ENCODE data around the gene CCNL2. TPM values are rescaled to one million over a fixed set of nuclear protein-coding genes. Genes with fewer than 3 reads are reported as not detected.

Gene CCNL2
- total RNA-seq, 1 experiment from 2014 or later: 173 TPM

- peak overlapping the region; percentile 72 for H3K9ac ChIP-seq (ENCODE audit: extremely low read depth, insufficient read length, low read length)
- H2AFZ ChIP-seq (ENCODE audit: low read length): no peak overlapping the region
- no peaks in the 10 kb centered on the region for H3K9me3 ChIP-seq (ENCODE audit: control insufficient read depth, low read depth, low read length)
- no peak overlapping the region for H3K4ac ChIP-seq (ENCODE audit: low read depth, low read length)
- no peak for TF ChIP-seq CTCF (conservative IDR thresholded peaks at IDR 0.05)
- H2BK12ac ChIP-seq (ENCODE audit: insufficient read length, low read depth, low read length): no peak overlapping the region
- H2AK5ac ChIP-seq (ENCODE audit: insufficient read length, low read length): no peak overlapping the region
- no peak overlapping the region for H3K23ac ChIP-seq (ENCODE audit: insufficient read length, low read depth, low read length)
- H2BK20ac ChIP-seq (ENCODE audit: low read depth, low read length, poor library complexity, severe bottlenecking): no peak overlapping the region
- H3K23me2 ChIP-seq (ENCODE audit: insufficient read length, low read depth, low read length, poor library complexity, severe bottlenecking): peaks cover 11% of the 10 kb centered on the region
- peaks cover 29 to 52% of the 10 kb centered on the region in 2 experiments for H3K4me1 Mint-ChIP-seq
- peak overlapping the region; percentile 59 for H3K4me2 ChIP-seq (ENCODE audit: insufficient read depth, insufficient read length, low read length)
- H3K79me1 ChIP-seq (ENCODE audit: insufficient read depth, low read depth, low read length, poor library complexity, severe bottlenecking): peaks cover 2% of the 10 kb centered on the region
- no peak overlapping the region for H4K91ac ChIP-seq (ENCODE audit: insufficient read length, low read depth, low read length)
- DNase-seq: no peak
- peak overlapping the region; percentile 71 for H3K14ac ChIP-seq (ENCODE audit: insufficient read depth, low read length)
- no CpG with 5 or more reads among the region's 43 CpGs for WGBS (ENCODE audit: extremely low coverage, insufficient read length, low lambda C conversion rate)
- H3K27ac ChIP-seq (ENCODE audit: insufficient read length, low read depth, low read length): no peak overlapping the region
- peaks cover 2% of the 10 kb centered on the region for H4K20me1 ChIP-seq (ENCODE audit: control insufficient read depth, insufficient read depth, insufficient read length)
- peaks cover 41 to 72% (median 58%) of the 10 kb centered on the region in 3 experiments for H3K36me3 Mint-ChIP-seq (ENCODE audit: insufficient read depth in 1 of 3, low read depth in 3 of 3)
- H4K8ac ChIP-seq (replicated peaks; ENCODE audit: insufficient read length, low read depth, low read length): no peak overlapping the region
- peaks cover 3% of the 10 kb centered on the region; the same call in 1 of the 2 replicates for H3K4me1 ChIP-seq (ENCODE audit: insufficient read depth, low read length)
- H4K5ac ChIP-seq (ENCODE audit: insufficient read length, low read depth, low read length): no peak overlapping the region
- peaks cover 10% of the 10 kb centered on the region; the same call in 1 of the 2 replicates for H3K79me2 ChIP-seq (ENCODE audit: insufficient read depth, low read length)
- no peak overlapping the region for H2BK5ac ChIP-seq (ENCODE audit: insufficient read length, low read length)
- H3K9me3 Mint-ChIP-seq: peaks cover 0 to under 1% of the 10 kb centered on the region in 2 experiments; a peak in 3 of 5 replicates
- H3K4me3 Mint-ChIP-seq: peak overlapping the region; percentile 92 to 95
- no peaks in the 10 kb centered on the region for H3K27me3 ChIP-seq (ENCODE audit: insufficient read depth, low read length)
- peak overlapping the region; percentile 76 to 93 (median 90) for H3K27ac Mint-ChIP-seq
- peak overlapping the region; percentile 71 for H3K18ac ChIP-seq (ENCODE audit: insufficient read length, low read depth, low read length)
- H2BK15ac ChIP-seq (ENCODE audit: low read depth, low read length): no peak overlapping the region
- H3T11ph ChIP-seq (ENCODE audit: low read length): no peak overlapping the region
- H3K56ac ChIP-seq (ENCODE audit: insufficient read length, low read depth, low read length): no peak overlapping the region
- H3K27me3 Mint-ChIP-seq (ENCODE audit: low read depth): peaks cover 2% of the 10 kb centered on the region
- no peak overlapping the region for H2BK120ac ChIP-seq (ENCODE audit: low read depth, low read length, poor library complexity, severe bottlenecking)
Measured at GRCh38 chr1:1406101-1406820, 7.1 kb upstream of the CCNL2 start.
